Epithelial cell of esophagus (primary cell): ENCODE results near the gene VKORC1.

Experiments
- DNase-seq: peaks from one replicate; pipeline ENCODE4 v3.0.0; 2010; ENCODE audit warnings: low read depth
- H3K4me3 ChIP-seq: 2 replicates; pipeline ENCODE4 v1.5.1; 2011; ENCODE audit warnings: mild to moderate bottlenecking, low read length, control low read depth
- CTCF ChIP-seq: IDR thresholded peaks from 2 replicates; pipeline ENCODE4 v1.5.1; 2011; ENCODE audit warnings: low read depth, mild to moderate bottlenecking, low read length, control low read depth, inconsistent platforms; ENCODE audit not compliant: insufficient read depth; ENCODE audit errors: missing control alignments

Gene VKORC1

GRCh38 chr16:31117384-31118222 is 23.0 kb upstream of the VKORC1 start, which contains the start of gene KAT8:
KAT8 (plus strand) TSS chr16:31117664; CDS start chr16:31117682, 18 bp downstream.
- H3K4me3 ChIP-seq = peak within 1 kb of the TSS; percentile 80
- TF ChIP-seq CTCF = no peak
- DNase-seq = peak; percentile 100

GRCh38 chr16:31114468-31114867 is 19.9 kb upstream of the VKORC1 start:
- no peak for DNase-seq
- no peak for TF ChIP-seq CTCF
- H3K4me3 ChIP-seq = no peak overlapping the region

- H3K4me3 ChIP-seq = no peak overlapping the region
- TF ChIP-seq CTCF = no peak
- no peak for DNase-seq
Measured at GRCh38 chr16:31113121-31114120, 18.8 kb upstream of the VKORC1 start.

- H3K4me3 ChIP-seq = no peak overlapping the region
- no peak for TF ChIP-seq CTCF
Measured at GRCh38 chr16:31112711-31113110, 18.1 kb upstream of the VKORC1 start.

GRCh38 chr16:31111881-31112466 is 17.4 kb upstream of the VKORC1 start:
- DNase-seq = no peak
- H3K4me3 ChIP-seq = no peak overlapping the region
- TF ChIP-seq CTCF = no peak

More at GRCh38 chr16:31112711-31113110, 18.1 kb upstream of the VKORC1 start:
- no peak for DNase-seq
